GM21619 (cell line): ENCODE measurements around the gene C15orf62.

Experiments used
- ATAC-seq: cut with Tn5 transposase; IDR thresholded peaks from one replicate; pipeline ENCODE4 v1.9.1; 2021; ENCODE audit not compliant: unreplicated experiment

The C15orf62 gene

DNA sequence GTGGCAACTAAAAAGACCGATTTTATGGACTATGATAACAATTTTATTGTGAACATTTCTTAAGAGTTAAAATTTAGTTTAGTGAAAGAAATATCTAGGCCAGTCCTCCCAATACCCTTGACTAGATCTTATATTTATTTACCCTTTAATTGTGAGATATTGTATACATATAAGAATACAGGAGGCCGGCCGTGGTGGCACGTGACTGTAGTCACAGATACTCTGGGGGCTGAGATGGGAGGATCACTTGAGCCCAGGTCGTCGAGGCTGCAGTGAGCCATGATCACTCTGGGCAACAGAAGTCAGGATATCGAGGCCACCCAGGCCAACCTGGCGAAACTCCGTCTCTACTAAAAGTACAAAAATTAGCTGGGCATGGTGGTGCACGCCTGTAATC is 14.0 kb upstream of the C15orf62 start:
- ATAC-seq, result no peak

DNA sequence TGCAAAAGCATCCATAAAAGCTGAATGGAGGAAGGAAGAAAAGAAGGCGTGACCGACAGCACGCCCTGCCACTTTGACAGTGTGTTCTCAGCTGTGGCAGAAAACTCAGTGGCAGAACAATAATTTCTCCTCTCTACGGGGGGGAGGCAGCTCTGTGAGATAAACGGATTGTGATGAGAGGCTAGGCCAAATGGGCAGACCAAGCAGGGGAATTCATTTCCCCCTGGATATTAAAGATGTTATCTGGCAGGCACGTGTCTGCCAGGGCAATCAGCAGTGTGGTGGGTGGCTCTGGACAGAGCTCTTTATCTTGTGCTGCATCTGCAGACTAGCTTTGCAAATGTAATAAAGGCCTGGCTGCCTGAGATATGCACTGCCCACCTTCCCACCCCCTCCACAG is 12.8 kb upstream of the C15orf62 start:
- ATAC-seq, result no peak

DNA sequence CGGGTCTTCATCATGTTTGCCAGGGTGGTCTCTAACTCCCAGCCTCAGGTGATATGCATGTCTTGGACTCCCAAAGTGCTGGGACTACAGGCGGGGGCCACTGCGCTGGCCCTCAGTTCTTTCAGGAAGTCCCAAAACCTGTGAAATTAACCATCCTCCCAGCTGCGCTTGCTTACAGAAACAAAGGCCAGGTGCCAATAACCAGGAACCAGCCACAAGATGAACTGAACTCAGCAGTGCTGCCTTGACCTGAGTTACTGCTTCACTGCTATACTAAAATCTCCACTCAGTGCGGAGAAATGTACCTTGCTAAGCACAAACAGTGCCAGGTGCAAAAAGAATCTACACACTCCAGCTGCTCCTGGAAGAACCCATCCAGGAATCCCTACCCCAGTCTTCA is 9.8 kb upstream of the C15orf62 start:
- ATAC-seq, result no peak

DNA sequence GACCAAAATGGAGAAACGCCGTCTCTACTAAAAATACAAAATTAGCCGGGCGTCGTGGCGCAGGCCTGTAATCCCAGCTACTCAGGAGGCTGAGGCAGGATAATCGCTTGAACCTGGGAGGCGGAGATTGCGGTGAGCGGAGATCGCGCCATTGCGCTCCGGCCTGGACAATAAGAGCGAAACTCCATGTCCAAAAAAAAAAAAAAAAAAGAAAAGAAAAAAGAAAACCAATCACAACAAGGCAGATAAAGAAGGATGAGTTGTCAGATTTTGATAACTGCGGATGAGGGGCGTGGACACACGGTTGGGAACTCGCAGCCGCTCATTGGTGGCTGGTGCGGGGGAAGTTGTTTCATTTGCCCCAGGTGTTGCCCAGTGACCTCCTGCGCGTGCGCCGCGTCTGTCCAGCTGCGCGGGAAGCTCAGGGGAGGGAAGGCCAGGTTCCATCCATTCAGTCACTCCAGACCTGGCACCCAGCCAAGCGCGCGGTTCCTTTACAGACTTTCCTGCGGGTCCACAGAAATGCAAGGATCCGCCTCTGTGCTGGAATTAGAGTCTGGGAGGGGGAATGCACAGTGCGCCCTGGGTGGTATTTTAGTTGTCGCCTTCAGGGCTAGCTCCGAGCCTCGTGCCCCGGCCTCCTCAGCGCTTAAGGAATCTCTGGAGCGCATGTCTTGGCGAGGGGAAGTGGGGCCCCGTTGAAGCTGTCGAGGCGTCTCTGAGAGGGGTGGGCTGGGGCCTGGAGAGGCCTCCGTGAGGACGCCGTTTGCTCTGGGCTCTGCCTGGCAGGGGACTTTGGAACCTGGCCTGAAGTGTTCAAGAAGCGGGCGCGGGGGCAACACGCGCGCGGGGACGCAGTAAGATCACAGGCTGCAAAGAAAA is 6.6 kb upstream of the C15orf62 start:
- no peak for ATAC-seq

DNA sequence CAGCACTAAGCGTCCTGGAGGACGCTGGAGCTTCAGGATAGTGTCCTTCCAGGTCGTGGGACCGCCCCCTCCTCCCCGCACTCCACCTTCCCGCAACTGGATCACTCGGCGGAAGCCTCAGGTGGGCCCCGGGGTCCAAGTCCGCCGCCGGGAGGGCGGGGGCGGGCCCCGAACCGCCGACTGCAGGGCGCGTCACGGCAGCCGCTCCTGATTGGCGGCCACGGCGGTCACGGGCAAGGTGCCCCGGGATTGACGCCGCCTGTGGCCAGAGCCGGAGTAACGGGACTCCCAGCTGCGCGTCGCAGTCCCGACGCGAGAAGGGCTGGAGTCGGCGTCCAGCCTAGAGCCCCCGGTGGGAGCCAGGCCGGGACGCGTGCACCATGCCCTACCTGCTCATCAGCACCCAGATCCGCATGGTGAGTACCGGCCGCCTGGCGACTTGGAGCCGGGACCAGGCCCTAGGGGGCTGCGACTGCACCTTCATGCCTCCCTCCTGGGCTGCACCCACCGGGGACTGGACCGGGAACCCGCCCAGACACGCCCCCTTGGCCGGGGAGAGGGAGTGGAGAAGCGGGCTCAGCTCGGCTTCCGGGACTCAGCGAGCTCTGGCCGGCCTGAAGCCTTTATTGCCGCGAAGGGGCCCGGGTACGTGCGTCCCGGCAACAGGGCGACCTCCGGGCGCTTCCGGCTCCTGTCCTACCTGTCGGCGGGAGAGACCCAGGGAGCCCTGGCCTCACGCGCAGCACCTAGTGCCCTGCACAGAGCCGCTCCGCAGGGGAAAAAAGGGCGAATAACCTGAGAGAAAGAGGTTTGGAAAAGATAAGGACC is 5.8 kb upstream of the C15orf62 start, which contains the start of gene GCHFR:
TSS of gene GCHFR (plus strand) at position 268 of the 828 bp plus-strand sequence. CDS start at position 381, 113 bp downstream.
- ATAC-seq, result peak; percentile 41

DNA sequence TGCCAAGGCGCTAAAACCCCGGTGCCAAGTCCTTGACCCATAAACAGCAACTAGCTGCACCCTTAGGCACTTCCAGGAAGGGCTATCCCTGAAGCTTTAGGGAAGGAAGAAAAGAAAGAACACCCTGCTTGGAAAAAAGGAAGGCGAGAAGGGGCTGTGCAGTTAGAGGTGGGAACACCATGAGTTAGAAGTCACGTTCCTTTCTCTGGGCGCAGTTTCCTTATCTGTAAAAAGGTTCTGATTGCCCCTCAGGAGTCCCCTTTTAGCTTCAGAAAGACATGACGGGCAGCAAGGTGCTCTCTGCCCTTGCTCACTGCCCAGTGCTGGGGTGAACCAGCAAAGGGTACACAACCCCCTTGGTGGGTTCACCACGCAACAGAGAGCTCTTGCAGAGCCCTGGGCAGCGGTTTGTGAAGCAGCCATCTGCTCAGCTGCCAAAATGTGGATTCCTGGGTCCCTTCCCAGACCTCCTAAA is 5.1 kb upstream of the C15orf62 start:
- no peak for ATAC-seq

DNA sequence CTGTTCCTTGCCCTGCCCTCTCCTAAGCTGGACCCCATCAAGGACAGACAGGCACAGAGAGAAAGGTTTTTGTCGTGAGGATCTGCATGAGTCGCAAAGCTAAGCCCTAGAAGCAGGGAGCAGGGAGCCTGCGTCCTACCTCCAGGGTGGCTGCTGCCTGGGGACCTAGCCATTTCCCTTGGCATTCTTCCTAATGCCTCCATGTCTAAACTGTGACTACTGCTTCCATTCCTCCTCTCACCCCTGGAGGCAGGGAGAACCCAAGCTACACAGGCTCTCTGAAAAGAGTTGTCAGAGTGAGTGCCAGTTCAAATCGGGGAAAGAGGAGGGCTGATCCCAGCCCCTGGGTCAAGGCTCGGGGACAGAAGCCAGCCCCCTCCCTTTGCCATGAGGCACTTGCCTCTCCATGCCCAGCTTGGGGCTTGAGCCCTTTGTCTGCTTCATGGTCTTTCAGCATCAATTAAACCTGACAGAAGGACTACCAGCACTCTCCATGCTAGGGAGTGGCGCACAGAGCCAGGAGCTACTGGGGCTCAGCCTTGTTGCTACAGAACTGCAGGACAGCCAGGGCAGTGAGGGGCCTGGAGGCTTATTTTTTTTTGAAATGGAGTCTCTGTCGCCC is 3.5 kb upstream of the C15orf62 start:
- ATAC-seq, result no peak

DNA sequence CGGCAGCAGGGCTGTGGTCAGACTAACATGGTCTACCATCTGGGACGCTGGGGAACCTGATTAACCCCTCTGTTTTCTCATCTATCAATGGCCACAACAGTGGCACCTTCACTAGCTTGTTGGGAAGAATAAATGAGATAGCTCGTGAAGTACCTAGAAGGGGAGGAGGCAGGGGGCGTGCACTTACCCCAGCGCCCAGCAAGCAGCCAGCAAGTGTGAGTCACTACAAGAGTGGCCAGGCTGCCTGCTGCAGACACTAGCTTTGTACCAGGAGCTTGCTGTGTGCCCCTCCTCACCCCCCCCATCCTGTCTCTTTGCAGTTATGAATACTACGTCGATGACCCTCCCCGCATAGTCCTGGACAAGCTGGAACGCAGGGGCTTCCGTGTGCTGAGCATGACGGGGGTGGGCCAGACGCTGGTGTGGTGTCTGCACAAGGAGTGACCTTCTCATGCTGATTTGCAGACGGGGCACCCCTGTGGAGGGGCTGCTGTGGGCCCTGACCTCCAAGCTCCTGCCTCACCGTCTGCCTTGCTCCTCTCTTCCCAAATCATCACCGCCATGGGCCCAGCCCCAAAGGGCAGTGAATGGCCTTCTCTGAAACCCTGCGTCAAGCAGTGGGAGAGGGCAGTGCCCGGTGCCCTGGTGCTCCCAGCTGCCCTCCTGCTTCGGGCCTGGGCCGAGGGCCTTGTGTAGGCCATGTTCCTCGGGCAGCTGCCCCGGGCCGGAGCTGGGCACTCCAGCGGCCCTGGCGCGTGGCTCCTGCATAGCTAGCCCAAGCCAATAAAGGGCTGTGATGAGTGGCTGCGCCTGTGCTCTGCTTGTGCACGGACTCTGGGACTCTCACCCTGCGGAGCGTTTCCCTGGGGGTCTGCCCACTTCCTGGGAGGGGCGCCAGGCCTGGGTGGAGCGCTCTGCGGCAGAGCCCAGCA is 2.6 kb upstream of the C15orf62 start:
- no peak for ATAC-seq

DNA sequence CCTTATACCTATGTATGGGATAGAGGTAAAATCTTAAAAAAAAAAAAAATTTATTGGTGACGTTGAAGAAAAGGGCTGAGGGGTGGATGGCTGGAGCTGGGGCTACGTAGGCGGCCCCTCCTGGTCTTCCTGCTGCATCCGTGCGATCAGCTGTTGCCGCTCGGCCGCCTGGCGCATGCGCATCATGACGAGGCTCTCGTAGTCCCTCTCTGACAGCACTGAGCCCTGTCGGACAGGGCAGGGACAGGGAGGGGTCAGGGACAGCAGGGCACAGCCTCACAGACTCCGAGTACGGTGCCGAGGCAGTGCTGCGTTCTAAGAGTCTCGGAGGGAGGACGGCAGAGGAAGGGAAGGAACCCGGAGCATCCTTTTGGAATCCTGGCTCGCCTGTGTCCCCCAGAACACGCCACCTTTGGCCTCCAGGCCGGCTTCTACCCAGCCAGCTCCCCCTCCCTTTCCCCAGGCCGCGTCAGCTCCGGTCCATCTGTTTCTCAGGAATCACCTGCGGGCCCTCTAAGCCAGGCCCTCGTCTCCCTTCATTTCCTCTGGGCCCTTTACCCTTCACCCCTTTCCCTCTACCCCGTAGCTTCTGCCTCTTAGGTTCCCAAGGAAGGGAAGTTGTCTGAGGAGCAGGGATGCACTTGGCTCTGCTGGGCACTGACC is 1.8 kb upstream of the C15orf62 start:
- ATAC-seq, result no peak

DNA sequence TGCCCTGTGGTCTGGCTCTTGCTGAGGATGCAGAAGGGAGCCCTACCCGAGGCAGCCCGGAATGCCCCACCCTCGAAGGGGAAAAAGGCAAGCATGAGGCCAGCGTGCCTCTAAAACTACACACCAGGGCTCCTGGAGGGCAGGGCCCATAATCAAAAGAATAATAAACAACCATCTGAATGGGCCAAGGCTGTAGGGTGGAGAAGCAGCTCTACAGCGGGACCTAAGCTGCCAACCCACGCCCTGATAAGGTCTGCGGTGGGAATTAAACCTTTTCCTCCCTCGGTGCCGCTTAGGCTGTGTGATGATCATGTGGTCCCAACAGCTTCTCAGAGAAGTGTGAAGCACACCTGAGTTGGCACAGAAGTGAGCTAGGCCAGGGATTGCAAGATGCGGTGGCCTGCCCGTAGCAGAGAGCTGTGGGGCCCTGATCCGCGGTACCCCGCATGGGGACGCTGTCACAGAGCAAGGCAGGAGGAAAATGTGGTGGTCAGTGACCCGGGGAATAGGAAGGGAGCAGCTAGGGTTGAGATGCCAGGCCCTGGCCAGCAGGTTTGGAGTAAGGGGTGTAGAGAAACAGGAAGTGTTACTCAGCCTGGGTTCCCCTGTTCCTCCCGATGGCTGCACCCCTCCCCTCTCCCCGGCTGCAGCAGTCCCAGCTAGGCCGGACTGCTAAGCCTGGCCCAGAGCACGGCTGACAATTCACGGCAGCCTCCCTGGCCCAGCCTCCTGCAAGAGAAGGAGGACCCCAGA is 1.1 kb upstream of the C15orf62 start:
- ATAC-seq, result peak; percentile 2

DNA sequence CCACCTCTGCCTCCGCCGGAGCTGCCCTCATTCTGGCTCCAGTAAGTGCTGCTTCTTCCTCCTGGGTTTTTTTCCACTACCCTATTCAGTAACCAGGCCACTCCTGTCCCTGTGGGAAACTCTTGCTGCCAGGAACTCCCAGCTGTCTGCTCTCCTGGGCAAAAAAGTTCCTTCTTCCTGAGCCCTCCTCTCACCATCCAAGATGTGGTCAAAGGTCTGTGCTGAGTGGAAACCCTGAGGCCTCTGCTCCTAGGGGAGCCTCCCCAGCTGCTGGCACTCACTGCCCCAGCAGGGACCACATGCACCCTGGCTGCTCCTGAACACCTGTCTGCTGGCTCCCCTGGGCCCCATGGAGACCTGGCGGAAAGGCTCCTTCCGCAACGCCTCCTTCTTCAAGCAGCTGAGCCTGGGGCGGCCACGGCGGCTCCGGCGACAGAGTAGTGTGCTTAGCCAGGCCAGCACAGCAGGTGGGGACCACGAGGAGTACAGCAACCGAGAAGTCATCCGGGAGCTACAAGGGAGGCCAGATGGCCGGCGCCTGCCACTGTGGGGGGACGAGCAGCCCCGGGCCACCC is 454 bp downstream of the C15orf62 start:
- no peak for ATAC-seq

DNA sequence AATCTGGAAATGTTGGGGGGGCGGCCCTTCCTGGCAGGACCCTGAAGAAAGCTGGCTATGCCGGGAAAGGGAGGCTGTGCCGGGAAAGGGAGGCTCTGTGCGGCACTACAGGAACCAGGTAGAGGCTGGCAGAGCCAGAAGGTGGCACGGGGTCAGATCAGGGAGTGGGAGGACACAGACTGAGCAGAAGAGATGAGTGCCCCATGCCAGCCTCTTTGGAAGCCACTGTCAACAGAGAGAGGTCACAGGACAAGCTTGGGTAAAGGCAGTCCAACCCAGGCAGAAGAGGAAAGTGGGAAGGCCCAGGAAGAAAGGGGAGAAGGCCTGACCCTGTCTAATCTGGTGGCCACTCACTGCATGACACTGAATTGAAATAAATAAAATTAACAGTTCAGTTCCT is 1.5 kb downstream of the C15orf62 start:
- ATAC-seq, result no peak

DNA sequence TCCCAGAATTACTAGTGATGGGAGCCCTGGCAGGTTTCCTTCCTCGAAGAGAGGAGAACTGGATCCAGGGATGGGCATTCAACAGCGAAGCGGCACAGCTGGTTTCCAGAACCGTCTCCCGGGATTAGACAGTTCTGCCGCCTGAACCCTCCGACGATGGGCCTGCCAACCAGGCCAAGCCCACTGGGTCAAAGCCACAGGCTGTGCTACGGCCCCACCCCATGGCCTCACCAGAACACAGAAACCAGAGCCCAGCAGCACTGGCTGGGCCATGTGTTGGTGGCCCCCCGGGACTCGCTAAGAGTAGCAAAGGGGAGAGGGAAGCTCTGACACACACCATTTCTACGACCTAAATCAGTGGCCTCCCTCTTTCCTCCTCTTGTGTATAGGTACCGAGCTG is 2.2 kb downstream of the C15orf62 start:
- ATAC-seq, result no peak

DNA sequence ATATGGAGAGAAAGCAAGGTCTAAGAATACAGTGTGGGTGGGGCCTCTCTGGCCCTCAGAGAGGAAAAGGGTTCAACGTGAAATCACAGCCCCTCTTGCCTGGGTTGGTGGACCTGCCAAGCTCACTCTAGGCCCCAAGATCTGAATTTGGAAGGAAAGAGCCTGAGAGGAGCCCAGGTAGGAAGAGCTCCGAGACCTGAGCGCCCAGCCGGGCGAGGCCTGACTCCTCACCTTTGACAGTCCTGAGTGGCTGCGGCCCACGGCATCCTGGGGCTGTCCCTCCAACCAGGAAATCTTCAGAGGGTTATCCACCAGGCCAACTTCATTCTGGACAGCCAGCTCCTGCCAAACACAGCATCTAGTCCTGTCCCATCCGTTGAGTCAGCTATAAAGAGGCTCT is 3.7 kb downstream of the C15orf62 start:
- no peak for ATAC-seq

DNA sequence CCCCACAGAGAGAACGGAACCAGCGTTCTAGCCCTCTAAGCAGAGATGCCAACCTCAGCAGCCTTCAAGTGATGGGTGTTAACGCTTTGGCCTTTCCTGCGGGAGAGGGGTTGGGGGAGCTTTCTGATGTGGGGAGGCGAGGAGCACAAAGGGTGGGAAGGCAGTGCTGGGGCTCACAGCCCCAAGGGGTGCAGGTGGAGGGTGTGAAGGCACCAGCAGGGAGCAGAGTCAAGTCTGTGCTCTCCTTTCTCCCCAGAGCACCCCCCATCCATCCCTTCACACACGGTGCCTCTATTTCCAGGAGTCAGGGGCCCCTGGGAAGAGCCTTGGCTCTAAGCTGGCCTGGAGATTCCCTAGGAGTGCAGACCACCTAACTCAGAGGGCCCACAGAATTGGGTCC is 4.1 kb downstream of the C15orf62 start:
- ATAC-seq, result no peak

DNA sequence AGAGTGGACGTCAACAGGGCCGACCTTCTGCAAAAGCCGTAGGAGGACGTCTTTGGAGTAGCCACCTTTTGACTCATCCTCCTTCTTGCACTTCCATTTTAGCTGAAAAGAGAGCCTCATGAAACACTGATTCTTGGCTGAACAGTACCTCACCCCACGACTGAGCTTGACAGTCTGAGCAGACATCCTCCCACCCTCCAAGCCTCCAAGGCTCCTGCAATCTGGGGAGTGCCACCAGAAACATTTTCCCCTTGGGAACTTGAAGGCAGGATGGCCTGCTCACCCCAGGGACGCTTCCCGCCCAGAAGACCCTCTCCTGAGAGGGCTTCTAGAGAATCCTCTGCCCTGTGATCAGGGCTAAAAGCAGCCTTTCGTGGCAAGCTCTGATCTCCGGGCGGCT is 5.2 kb downstream of the C15orf62 start:
- ATAC-seq, result no peak

DNA sequence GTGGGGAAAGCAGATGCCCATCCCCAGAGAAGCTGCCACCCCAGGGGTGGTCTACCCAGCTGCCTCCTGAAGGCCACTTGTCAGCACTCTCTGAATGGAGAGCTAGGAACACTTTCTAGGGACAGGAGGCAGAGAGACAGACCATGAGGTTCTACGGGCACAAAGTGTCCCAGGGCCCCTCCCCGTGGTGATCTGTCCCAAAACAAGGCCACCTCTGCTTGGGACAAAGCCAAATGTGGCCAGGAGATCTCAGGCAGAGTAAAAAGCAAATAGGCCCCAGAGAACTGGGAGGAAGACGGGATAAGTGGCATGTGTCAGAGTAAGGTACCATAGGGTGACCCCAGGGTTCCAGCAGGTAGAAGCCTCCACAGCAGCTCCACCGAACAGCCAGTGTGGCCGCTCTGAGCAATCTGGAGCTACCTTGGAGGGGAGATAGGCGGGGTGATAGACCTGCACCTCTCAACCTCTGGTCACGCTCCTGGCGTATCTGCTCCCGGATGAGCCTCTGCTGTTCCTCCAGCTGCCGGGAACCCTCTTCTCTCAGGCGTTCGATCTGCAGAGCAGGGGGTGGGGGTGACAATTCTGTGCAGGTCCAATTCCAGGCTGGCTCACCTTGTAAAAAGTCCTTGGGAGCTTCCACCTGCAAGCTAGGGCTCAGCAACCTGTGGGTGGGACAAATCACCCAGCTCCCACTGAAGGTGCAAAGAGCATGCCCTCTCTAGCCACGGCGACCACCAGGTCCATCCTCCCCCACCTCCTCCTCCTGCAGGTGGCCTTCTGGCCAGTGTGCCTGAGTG is 6.2 kb downstream of the C15orf62 start:
- ATAC-seq, result no peak

DNA sequence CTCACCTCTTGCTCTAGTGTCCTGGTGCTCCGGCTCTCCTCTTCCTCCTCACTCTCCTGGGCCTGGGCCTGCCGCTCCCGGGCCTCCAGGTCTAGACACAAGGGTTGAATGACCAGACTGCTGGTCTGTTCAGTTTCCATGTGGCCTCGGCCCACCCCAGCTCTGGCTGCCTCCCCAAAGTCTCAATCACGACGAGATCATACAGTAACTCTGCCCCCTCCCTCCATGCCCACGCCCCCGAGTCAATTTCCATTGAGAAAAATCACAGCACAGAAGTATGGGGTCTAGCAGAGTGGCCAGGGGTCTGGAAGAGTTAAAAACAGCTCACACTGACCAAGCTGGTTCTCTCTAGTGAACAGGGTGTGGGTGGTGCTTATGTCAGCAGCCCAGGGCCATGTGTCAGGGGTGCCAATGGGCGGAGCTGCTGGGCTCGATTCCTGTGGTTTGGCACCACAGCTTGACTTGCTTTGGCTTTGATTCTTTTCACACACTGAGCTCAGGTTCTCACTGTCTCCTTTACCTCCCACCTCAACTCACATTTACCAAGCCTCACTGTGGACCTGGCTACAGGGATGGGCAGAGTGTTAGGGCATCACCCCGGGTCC is 6.9 kb downstream of the C15orf62 start:
- no peak for ATAC-seq
